Raji (cell line): Measurements from ENCODE around the gene TDRD12.

Source experiments
- POLR2A ChIP-seq: IDR thresholded peaks from 2 replicates; pipeline ENCODE4 v1.6.1; 2011; ENCODE audit warnings: low read depth, low read length, control low read depth; ENCODE audit not compliant: insufficient read depth

The TDRD12 gene

GRCh38 chr19:32870981-32871451 is 151.4 kb downstream of the TDRD12 start:
- TF ChIP-seq POLR2A: no peak

- TF ChIP-seq POLR2A: no peak
These were observed 152.8 kb downstream of the TDRD12 start for GRCh38 chr19:32872391-32872790.

GRCh38 chr19:32873247-32873959 is 153.8 kb downstream of the TDRD12 start:
- TF ChIP-seq POLR2A: no peak

GRCh38 chr19:32874605-32875004 is 155.0 kb downstream of the TDRD12 start:
- TF ChIP-seq POLR2A: no peak

GRCh38 chr19:32875428-32875827 is 155.9 kb downstream of the TDRD12 start:
- TF ChIP-seq POLR2A: no peak

GRCh38 chr19:32876236-32876918 is 156.8 kb downstream of the TDRD12 start:
- no peak for TF ChIP-seq POLR2A

GRCh38 chr19:32876919-32877285 is 157.3 kb downstream of the TDRD12 start:
- TF ChIP-seq POLR2A: no peak
